Heart left ventricle (tissue), 16 donors: ENCODE results near the gene LCP2. TPM values are rescaled to one million over a fixed set of nuclear protein-coding genes. Genes with fewer than 3 reads are reported as not detected.
"Not testable (repeated sequence)": the region's sequence is repeated elsewhere in the genome, so short reads cannot be mapped to it uniquely, and the experiment has no call there.

Experiments used
- ATAC-seq, 4 donors: fragments of 200-7000 bp; cut with Tn5 transposase; one replicate each; pipeline ENCODE4 v1.9.1; 2020 to 2022; ENCODE audit warnings: moderate library complexity in 4 of 4, mild to moderate bottlenecking in 3 of 4, moderate number of reproducible peaks in 1 of 4
- DNase-seq, 5 donors: peaks; one replicate each; pipeline ENCODE4 v3.0.0-alpha.2; 2020
- H3K27ac ChIP-seq, 12 donors: fragments of 200-600 bp; sonication (generic) in 4 of 12; one replicate each; pipeline versions ENCODE4 v1.5.0 to v1.8.0; 2016 to 2022; ENCODE audit warnings: mild to moderate bottlenecking in 2 of 12
- H3K27me3 ChIP-seq, 9 donors: fragments of 200-600 bp; sonication (generic) in 2 of 9; one replicate each; pipeline versions ENCODE4 v1.5.1 to v1.8.0; 2016 to 2022; ENCODE audit warnings: mild to moderate bottlenecking in 3 of 9
- H3K36me3 ChIP-seq, 9 donors: fragments of 200-600 bp; sonication (generic) in 2 of 9; one replicate each; pipeline versions ENCODE4 v1.5.0 to v1.8.0; 2018 to 2022; ENCODE audit warnings: mild to moderate bottlenecking in 2 of 9
- H3K4me1 ChIP-seq, 12 donors: fragments of 200-600 bp; sonication (generic) in 4 of 12; one replicate each; pipeline versions ENCODE4 v1.5.0 to v1.8.0; 2016 to 2022; ENCODE audit warnings: mild to moderate bottlenecking in 3 of 12
- H3K4me3 ChIP-seq, 12 donors: fragments of 200-600 bp; sonication (generic) in 4 of 12; one replicate each; pipeline versions ENCODE4 v1.5.0 to v1.8.0; 2017 to 2022; ENCODE audit warnings: mild to moderate bottlenecking in 9 of 12, moderate library complexity in 4 of 12
- H3K9me3 ChIP-seq, 12 donors: fragments of 200-600 bp; sonication (generic) in 4 of 12; one replicate each; pipeline versions ENCODE4 v1.5.0 to v1.8.0; 2016 to 2022; ENCODE audit warnings: mild to moderate bottlenecking in 1 of 12
- POLR2A ChIP-seq, 2 donors: fragments of 450-650 bp; IDR thresholded peaks; one replicate each; pipeline ENCODE4 v1.6.1; 2017; ENCODE audit warnings: antibody characterized with exemption in 2 of 2, mild to moderate bottlenecking in 2 of 2, moderate library complexity in 2 of 2
- WGBS, 4 donors: extraction: QIAGEN DNeasy Blood & Tissue Kit in 2 of 4; methylation state at CpG; one replicate each; pipeline versions ENCODE4 v1.1.5 to v1.1.7; 2013 to 2018; 5-methylcytosine and 5-hydroxymethylcytosine counted together
- intact Hi-C, 10 donors: fragments of 100-400 bp; cut with DNase I; formaldehyde crosslinking; loops; one replicate each; pipeline versions ENCODE4 v1.11.1 to v1.14.2; 2022
- polyA plus RNA-seq, 2 donors: library from polyadenylated mRNA; stranded (reverse); fragments of 200-250 nt; gene quantifications; one replicate each; pipeline ENCODE4 v1.2.3, GENCODE V29; 2013
- total RNA-seq, 9 donors: library from RNA; depleted of rRNA in 2 of 9; stranded (reverse); fragments of >200 nt in 2 of 9; fragmentation: NEBNext Ultra II Directional in 3 of 9; extraction: Animal tissue kit (Norgen Biotek cat#: 25700) in 3 of 9; gene quantifications; one replicate each; pipeline versions ENCODE4 v1.1.0 to v1.2.4, GENCODE V29; 2016 to 2023
- TF ChIP-seq, protein P1 (sequence below), 12 donors: fragments of 200-600 bp; sonication (generic) in 4 of 12; IDR thresholded peaks; one replicate each; pipeline versions ENCODE4 v1.5.0 to v1.8.0; 2018 to 2022; ENCODE audit warnings: antibody characterized with exemption in 12 of 12, mild to moderate bottlenecking in 5 of 12
- donor health status: ischemic (EF 13 %, LVEDD 7.1; RV severe dilation, severe dysfunction).
- donor health status: healthy with polysubstance abuse.
- donor health status: DM: no; HTN: yes; CAD: no.
- donor health status: DM: no; HTN: no; CAD: no.
- donor health status: ischemic (EF 25% LVEDD 6.9; RV normal size, moderate dysfunction).
- donor health status: ischemic (EF 25% LVEDD 5.7; RV mildly dilated, moderate dysfunction).
- donor health status: healthy.
- donor health status: DM: yes; HTN: yes; CAD: no.
- donor health status: ischemic (EF 35%, LVEDD 5.7; RV mildly dilated, moderate dysfunction).
- donor health status: nonischemic (EF 11% LVEDD 7.7; RV severe dilation, severe dysfunction).
- donor health status: DM: yes; HTN: yes; CAD: no.
- donor health status: PGD.
- donor health status: ischemic (EF 29% LVEDD 5.4; RV normal size, mild dysfunction).
- donor health status: nonischemic (EF 23%, LVEDD 6.1; RV moderate dilation, normal function).

The LCP2 gene
- total and polyA plus RNA-seq, 11 donors = 2.2 to 73.7 (median 4.6) TPM

DNA sequence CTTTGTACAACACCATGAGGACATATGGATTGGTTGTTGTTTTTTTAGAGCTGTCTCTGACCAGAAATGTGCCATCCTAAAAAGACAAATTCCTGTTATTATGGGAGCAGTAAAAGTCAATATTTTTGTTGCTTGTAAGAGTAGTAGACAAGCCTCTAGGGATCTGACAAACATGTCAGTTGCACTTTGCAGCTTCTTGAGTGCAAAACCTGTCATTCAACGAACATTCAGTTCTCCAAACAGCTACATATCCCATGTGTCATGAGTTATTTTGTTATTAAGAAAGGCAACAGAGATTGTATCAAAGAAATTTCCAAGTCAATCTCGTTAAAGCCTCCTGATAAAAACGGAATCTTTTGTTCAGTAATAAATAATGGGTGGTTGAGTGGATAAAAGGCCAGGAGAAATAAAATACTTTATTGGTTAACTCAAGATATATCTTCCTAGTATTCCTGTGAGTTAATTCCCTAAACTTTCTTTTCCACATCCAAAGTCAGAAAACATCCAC, 46.7 kb downstream of the LCP2 start:
- ATAC-seq = no peak

DNA sequence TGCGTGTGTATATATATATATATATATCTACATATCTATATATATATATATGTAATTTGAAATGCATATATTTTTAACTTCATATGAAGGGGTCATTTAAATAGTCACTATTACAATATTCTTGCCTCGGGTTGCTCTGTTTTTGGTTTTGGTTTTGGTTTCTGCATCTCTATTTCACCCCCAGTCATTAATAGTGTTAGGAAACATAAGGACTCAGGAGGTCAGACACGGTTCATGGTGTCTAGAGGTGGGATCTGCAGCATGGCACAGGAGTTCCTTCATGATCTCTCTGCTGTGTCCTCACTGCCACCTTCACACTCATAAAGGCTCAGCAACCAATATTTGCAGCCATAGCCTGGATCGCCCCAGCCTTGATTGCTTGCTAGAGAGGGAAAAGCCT, 48.2 kb downstream of the LCP2 start:
- Histone ChIP-seq H3K4me3 (no peak overlapping the region), H3K27ac (no peak overlapping the region), H3K4me1 (peaks cover 0 to 26% (median 1%) of the 10 kb centered on the region in 12 donors), H3K9me3 (no peaks in the 10 kb centered on the region), H3K36me3 (peaks cover 0 to 89% (median 6%) of the 10 kb centered on the region in 9 donors), H3K27me3 (no peaks in the 10 kb centered on the region)
- DNase-seq = no peak
- no peak for ATAC-seq
- 80 to 89% (median 85%) methylated on average over 4 of the region's 4 CpGs for whole genome bisulfite sequencing, 4 donors
- intact Hi-C loops = no loop called here
- no peak for TF ChIP-seq POLR2A (IDR thresholded peaks at IDR 0.05)
- TF ChIP-seq, protein P1, sequence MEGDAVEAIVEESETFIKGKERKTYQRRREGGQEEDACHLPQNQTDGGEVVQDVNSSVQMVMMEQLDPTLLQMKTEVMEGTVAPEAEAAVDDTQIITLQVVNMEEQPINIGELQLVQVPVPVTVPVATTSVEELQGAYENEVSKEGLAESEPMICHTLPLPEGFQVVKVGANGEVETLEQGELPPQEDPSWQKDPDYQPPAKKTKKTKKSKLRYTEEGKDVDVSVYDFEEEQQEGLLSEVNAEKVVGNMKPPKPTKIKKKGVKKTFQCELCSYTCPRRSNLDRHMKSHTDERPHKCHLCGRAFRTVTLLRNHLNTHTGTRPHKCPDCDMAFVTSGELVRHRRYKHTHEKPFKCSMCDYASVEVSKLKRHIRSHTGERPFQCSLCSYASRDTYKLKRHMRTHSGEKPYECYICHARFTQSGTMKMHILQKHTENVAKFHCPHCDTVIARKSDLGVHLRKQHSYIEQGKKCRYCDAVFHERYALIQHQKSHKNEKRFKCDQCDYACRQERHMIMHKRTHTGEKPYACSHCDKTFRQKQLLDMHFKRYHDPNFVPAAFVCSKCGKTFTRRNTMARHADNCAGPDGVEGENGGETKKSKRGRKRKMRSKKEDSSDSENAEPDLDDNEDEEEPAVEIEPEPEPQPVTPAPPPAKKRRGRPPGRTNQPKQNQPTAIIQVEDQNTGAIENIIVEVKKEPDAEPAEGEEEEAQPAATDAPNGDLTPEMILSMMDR (IDR thresholded peaks at IDR 0.05) = no peak

More for the DNA sequence above, 46.7 kb downstream of the LCP2 start:
- Histone ChIP-seq H3K36me3 (peaks cover 0 to 100% (median 6%) of the 10 kb centered on the region in 9 donors), H3K4me3 (no peak overlapping the region), H3K9me3 (no peaks in the 10 kb centered on the region), H3K27ac (no peak overlapping the region), H3K4me1 (peaks cover 0 to 26% (median 1%) of the 10 kb centered on the region in 12 donors), H3K27me3 (no peaks in the 10 kb centered on the region)
- 46 to 62% (median 52%) methylated on average over 3 of the region's 3 CpGs for WGBS, 4 donors
- DNase-seq = no peak
- intact Hi-C loops = no loop called here
- TF ChIP-seq, protein P1 (IDR thresholded peaks at IDR 0.05) = no peak
- no peak for TF ChIP-seq POLR2A (IDR thresholded peaks at IDR 0.05)

DNA sequence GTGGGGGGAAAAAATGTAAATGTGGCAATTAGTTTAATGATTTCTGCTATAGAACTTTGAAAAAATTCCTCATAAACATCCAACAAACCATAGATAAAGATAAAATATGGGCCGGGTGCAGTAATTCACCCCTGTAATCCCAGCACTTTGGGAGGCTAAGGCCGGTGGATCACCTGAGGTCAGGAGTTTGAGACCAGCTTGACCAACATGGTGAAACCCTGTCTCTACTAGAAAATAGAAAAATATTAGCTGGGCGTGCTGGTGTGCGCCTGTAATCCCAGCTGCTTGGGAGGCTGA, 48.7 kb downstream of the LCP2 start:
- H3K4me3 ChIP-seq, intact Hi-C loops, H3K27me3 ChIP-seq, ATAC-seq, H3K9me3 ChIP-seq, DNase-seq: not testable (repeated sequence)
- Histone ChIP-seq H3K4me1 (peaks cover 0 to 26% (median 1%) of the 10 kb centered on the region in 12 donors), H3K36me3 (peaks cover 0 to 84% (median 6%) of the 10 kb centered on the region in 9 donors), H3K27ac (peak overlapping the region in 1 of 12 donors; percentile 5)
- 80 to 98% (median 91%) methylated on average over 4 of the region's 4 CpGs for WGBS, 4 donors

DNA sequence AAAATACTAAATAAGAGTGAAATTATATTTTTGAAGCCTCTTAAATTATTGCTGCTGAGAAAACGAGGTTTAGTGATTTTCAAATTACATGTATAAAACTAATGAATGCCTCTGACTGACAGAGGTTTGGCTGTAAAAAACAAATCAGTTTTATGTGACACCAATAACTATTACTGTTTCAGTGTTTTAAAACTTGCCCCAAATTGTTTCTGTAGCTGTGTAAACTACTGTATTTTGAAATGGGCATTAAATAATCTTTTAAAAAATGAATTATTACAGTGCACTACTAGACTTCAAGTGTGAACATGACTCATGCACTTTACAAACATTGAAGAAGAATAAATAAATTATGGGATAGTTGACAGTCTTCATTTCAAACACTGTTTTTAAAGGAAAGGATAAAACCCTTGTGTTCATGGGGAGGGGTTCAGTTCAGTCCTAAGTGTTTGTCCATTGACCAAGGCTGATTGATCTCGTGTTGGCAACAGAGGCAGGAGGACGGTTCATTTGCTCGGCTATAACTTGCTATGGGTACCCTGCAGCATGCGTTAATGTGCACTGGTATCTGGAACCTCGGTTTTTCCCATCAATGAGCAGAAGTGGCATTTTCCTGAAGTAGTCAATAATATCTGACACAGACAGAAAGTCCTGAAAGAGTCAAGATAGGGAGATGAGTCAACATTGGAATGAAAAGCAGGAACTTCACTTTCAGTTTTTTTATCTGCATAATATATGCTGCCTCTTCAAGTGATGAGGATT, 49.2 kb downstream of the LCP2 start:
- DNase-seq = no peak
- TF ChIP-seq POLR2A (IDR thresholded peaks at IDR 0.05) = no peak
- TF ChIP-seq, protein P1 (IDR thresholded peaks at IDR 0.05) = no peak
- 83 to 85% (median 84%) methylated on average over 6 of the region's 6 CpGs for WGBS, 4 donors
- H3K4me3 ChIP-seq = no peak overlapping the region
- H3K36me3 ChIP-seq = peaks cover 0 to 79% (median 6%) of the 10 kb centered on the region in 9 donors
- no peak for ATAC-seq
- no peak overlapping the region for H3K27ac ChIP-seq
- peaks cover 0 to 26% (median 1%) of the 10 kb centered on the region in 12 donors for H3K4me1 ChIP-seq
- intact Hi-C loops = no loop called here
- no peaks in the 10 kb centered on the region for H3K9me3 ChIP-seq
- H3K27me3 ChIP-seq = no peaks in the 10 kb centered on the region
